Esophagus squamous epithelium (tissue), 5 donors: ENCODE measurements around the gene GALNT2. TPM values are rescaled to one million over a fixed set of nuclear protein-coding genes. Genes with fewer than 3 reads are reported as not detected.

Experiments
- DNase-seq: peaks from one replicate; lab custom pipeline; 2025; lab: John Stamatoyannopoulos, UW
- H3K27ac ChIP-seq, 4 donors: fragments of 200-600 bp; sonication (generic); one replicate each; pipeline ENCODE4 v1.5.1; 2016 to 2019; ENCODE audit warnings: mild to moderate bottlenecking in 1 of 4
- H3K27me3 ChIP-seq, 4 donors: fragments of 200-600 bp; sonication (generic); 1 replicate in 3 of 4; 2 replicates in 1 of 4; pipeline versions ENCODE4 v1.5.1 to v1.6.0; 2017 to 2021; ENCODE audit warnings: antibody characterized with exemption in 1 of 4
- H3K36me3 ChIP-seq, 3 donors: fragments of 200-600 bp; sonication (generic); one replicate each; pipeline ENCODE4 v1.5.1; 2016 to 2019
- H3K4me1 ChIP-seq, 3 donors: fragments of 200-600 bp; sonication (generic); one replicate each; pipeline ENCODE4 v1.5.1; 2017 to 2019
- H3K4me3 ChIP-seq, 4 donors: fragments of 200-600 bp; sonication (generic); 1 replicate in 3 of 4; 2 replicates in 1 of 4; pipeline ENCODE4 v1.5.1; 2016 to 2019; ENCODE audit warnings: mild to moderate bottlenecking in 2 of 4, moderate library complexity in 1 of 4
- H3K9me3 ChIP-seq, 3 donors: fragments of 200-600 bp; sonication (generic); one replicate each; pipeline ENCODE4 v1.5.1; 2016 to 2019
- CTCF ChIP-seq, 6 experiments: fragments of 450-650 bp in 4 of 6; fragments of 200-600 bp in 2 of 6; sonication (generic) in 2 of 6; IDR thresholded peaks; one replicate each; pipeline ENCODE4 v1.5.1; 2016 to 2019; ENCODE audit warnings: antibody characterized with exemption in 6 of 6, mild to moderate bottlenecking in 4 of 6, moderate library complexity in 4 of 6
- POLR2A ChIP-seq, 4 donors: fragments of 450-650 bp; IDR thresholded peaks; one replicate each; pipeline ENCODE4 v1.6.1; 2017; ENCODE audit warnings: antibody characterized with exemption in 4 of 4, mild to moderate bottlenecking in 4 of 4, moderate library complexity in 3 of 4
- whole genome bisulfite sequencing, 2 donors: methylation state at CpG; one replicate each; pipeline ENCODE4 v1.1.5; 2018; 5-methylcytosine and 5-hydroxymethylcytosine counted together
- intact Hi-C: fragments of 100-400 bp; cut with DNase I; formaldehyde crosslinking; loops from one replicate; pipeline ENCODE4 v1.15.0; 2022
- total RNA-seq, 4 donors: library from RNA; depleted of rRNA; stranded (reverse); fragments of >200 nt; gene quantifications; one replicate each; pipeline ENCODE4 v1.1.0, GENCODE V29; 2016
- donor health status: DM: yes; HTN: yes; CAD: no.

GALNT2 gene
- total RNA-seq, 4 donors from 2014 or later = 25.8 to 36.2 (median 31.0) TPM

GRCh38 chr1:230043081-230043480, 24.0 kb upstream of the GALNT2 start:
- H3K27me3 ChIP-seq = peaks cover 0 to 6% (median 0%) of the 10 kb centered on the region in 4 donors
- H3K9me3 ChIP-seq = no peaks in the 10 kb centered on the region
- no peaks in the 10 kb centered on the region for H3K36me3 ChIP-seq
- TF ChIP-seq CTCF (IDR thresholded peaks at IDR 0.05) (no peak), POLR2A (IDR thresholded peaks at IDR 0.05) (no peak)
- DNase-seq = no peak
- intact Hi-C loops = no loop called here
- H3K4me3 ChIP-seq = no peak overlapping the region
- WGBS, 2 donors = 75 to 77% methylated on average over 3 of the region's 3 CpGs
- no peaks in the 10 kb centered on the region for H3K4me1 ChIP-seq
- H3K27ac ChIP-seq = no peak overlapping the region

- H3K27me3 ChIP-seq = peaks cover 0 to 12% (median 0%) of the 10 kb centered on the region in 4 donors
Measured at GRCh38 chr1:230044729-230045128, 22.3 kb upstream of the GALNT2 start.

GRCh38 chr1:230047114-230047865, 19.7 kb upstream of the GALNT2 start:
- TF ChIP-seq POLR2A (IDR thresholded peaks at IDR 0.05) = no peak
- no peak for TF ChIP-seq CTCF (IDR thresholded peaks at IDR 0.05)
- intact Hi-C loops = no loop called here
- 55 to 68% methylated on average over 7 to 10 of the region's 10 CpGs for WGBS, 2 donors

More at GRCh38 chr1:230044729-230045128, 22.3 kb upstream of the GALNT2 start:
- no peak for DNase-seq
- Histone ChIP-seq H3K4me3 (no peak overlapping the region), H3K4me1 (no peaks in the 10 kb centered on the region), H3K27ac (no peak overlapping the region), H3K9me3 (no peaks in the 10 kb centered on the region), H3K36me3 (no peaks in the 10 kb centered on the region)
- 88 to 90% methylated on average over 7 of the region's 7 CpGs for WGBS, 2 donors
- TF ChIP-seq CTCF (IDR thresholded peaks at IDR 0.05) = no peak
- TF ChIP-seq POLR2A (IDR thresholded peaks at IDR 0.05) = no peak
- intact Hi-C loops = no loop called here

GRCh38 chr1:230048322-230048721, 18.7 kb upstream of the GALNT2 start:
- Histone ChIP-seq H3K27ac (no peak overlapping the region), H3K9me3 (no peaks in the 10 kb centered on the region), H3K27me3 (peaks cover 0 to 9% (median 0%) of the 10 kb centered on the region in 4 donors), H3K4me1 (no peaks in the 10 kb centered on the region), H3K36me3 (no peaks in the 10 kb centered on the region), H3K4me3 (no peak overlapping the region)
- 79 to 90% methylated on average over 2 of the region's 2 CpGs for WGBS, 2 donors
- DNase-seq = no peak
- intact Hi-C loops = no loop called here
- TF ChIP-seq POLR2A (IDR thresholded peaks at IDR 0.05) (no peak), CTCF (IDR thresholded peaks at IDR 0.05) (no peak)

More at GRCh38 chr1:230047114-230047865, 19.7 kb upstream of the GALNT2 start:
- no peaks in the 10 kb centered on the region for H3K36me3 ChIP-seq
- H3K9me3 ChIP-seq = no peaks in the 10 kb centered on the region
- H3K27me3 ChIP-seq = peaks cover 0 to 12% (median 0%) of the 10 kb centered on the region in 4 donors
- H3K4me3 ChIP-seq = no peak overlapping the region
- DNase-seq = no peak
- no peaks in the 10 kb centered on the region for H3K4me1 ChIP-seq
- no peak overlapping the region for H3K27ac ChIP-seq

- H3K4me1 ChIP-seq = no peaks in the 10 kb centered on the region
- DNase-seq = no peak
- no peak for TF ChIP-seq CTCF (IDR thresholded peaks at IDR 0.05)
- WGBS, 2 donors = no CpG with 5 or more reads among the region's 1 CpG
- no peaks in the 10 kb centered on the region for H3K36me3 ChIP-seq
- no peak overlapping the region for H3K27ac ChIP-seq
- intact Hi-C loops = no loop called here
- H3K9me3 ChIP-seq = no peaks in the 10 kb centered on the region
- no peak overlapping the region for H3K4me3 ChIP-seq
- H3K27me3 ChIP-seq = peaks cover 0 to 9% (median 0%) of the 10 kb centered on the region in 4 donors
Measured at GRCh38 chr1:230048922-230049321, 18.1 kb upstream of the GALNT2 start.
